ENCODE data around the gene SENP6. TPM values are rescaled to one million over a fixed set of nuclear protein-coding genes. Genes with fewer than 3 reads are reported as not detected.
"Not testable (repeated sequence)": the region's sequence is repeated elsewhere in the genome, so short reads cannot be mapped to it uniquely, and the experiment has no call there.

Gene SENP6
- total RNA-seq, 1 experiment from 2014 or later: 139 TPM

- no peaks in the 10 kb centered on the region for H4K20me1 ChIP-seq (ENCODE audit: insufficient read depth, low read depth, low read length)
- no peak overlapping the region for H3K4me3 ChIP-seq (ENCODE audit: low read length)
- H3K9me3 ChIP-seq (ENCODE audit: low read length): no peaks in the 10 kb centered on the region
- no peak for DNase-seq
- H3K27ac ChIP-seq (ENCODE audit: low read length): no peak overlapping the region
- no peaks in the 10 kb centered on the region for H3K9me2 ChIP-seq (replicated peaks; ENCODE audit: insufficient read depth, low read length)
- H3K4me2 ChIP-seq (ENCODE audit: low read depth, low read length, poor library complexity, severe bottlenecking): no peak overlapping the region
- no peaks in the 10 kb centered on the region for H3K79me2 ChIP-seq (ENCODE audit: low read length)
- H3K36me3 ChIP-seq (ENCODE audit: insufficient read depth, low read length): no peaks in the 10 kb centered on the region
- no peak overlapping the region for H2AFZ ChIP-seq (ENCODE audit: low read length)
- H3K9ac ChIP-seq (ENCODE audit: low read length): no peak overlapping the region
- H3K4me1 ChIP-seq (ENCODE audit: low read length): 0 out of 2 replicates have a peak, but pooled peaks cover 5% of the 10 kb centered on the region
- no peaks in the 10 kb centered on the region for H3K27me3 ChIP-seq (ENCODE audit: low read length)
These were observed 29.6 kb upstream of the SENP6 start for GRCh38 chr6:75572072-75572471.

- Histone ChIP-seq H3K36me3 (ENCODE audit: insufficient read depth, low read length) (no peaks in the 10 kb centered on the region), H3K9me3 (ENCODE audit: low read length) (no peaks in the 10 kb centered on the region), H3K9ac (ENCODE audit: low read length) (no peak overlapping the region), H3K27ac (ENCODE audit: low read length) (no peak overlapping the region), H3K27me3 (ENCODE audit: low read length) (no peaks in the 10 kb centered on the region), H3K4me1 (ENCODE audit: low read length) (0 out of 2 replicates have a peak, but pooled peaks cover 3% of the 10 kb centered on the region), H3K79me2 (ENCODE audit: low read length) (no peaks in the 10 kb centered on the region), H3K4me3 (ENCODE audit: low read length) (no peak overlapping the region), H2AFZ (ENCODE audit: low read length) (no peak overlapping the region), H3K9me2 (replicated peaks; ENCODE audit: insufficient read depth, low read length) (no peaks in the 10 kb centered on the region), H3K4me2 (ENCODE audit: low read depth, low read length, poor library complexity, severe bottlenecking) (no peak overlapping the region), H4K20me1 (ENCODE audit: insufficient read depth, low read depth, low read length) (no peaks in the 10 kb centered on the region)
- DNase-seq: peak; percentile 26
These were observed 21.7 kb upstream of the SENP6 start for GRCh38 chr6:75579951-75580350.

- no peaks in the 10 kb centered on the region for H3K9me2 ChIP-seq (replicated peaks; ENCODE audit: insufficient read depth, low read length)
- H3K9ac ChIP-seq (ENCODE audit: low read length): no peak overlapping the region
- H3K79me2 ChIP-seq (ENCODE audit: low read length): no peaks in the 10 kb centered on the region
- H3K4me1 ChIP-seq (ENCODE audit: low read length): no peaks in the 10 kb centered on the region
- H3K27ac ChIP-seq (ENCODE audit: low read length): no peak overlapping the region
- DNase-seq: peak; percentile 27
- no peaks in the 10 kb centered on the region for H3K27me3 ChIP-seq (ENCODE audit: low read length)
- H3K4me3 ChIP-seq (ENCODE audit: low read length): no peak overlapping the region
- no peaks in the 10 kb centered on the region for H4K20me1 ChIP-seq (ENCODE audit: insufficient read depth, low read depth, low read length)
- H3K9me3 ChIP-seq (ENCODE audit: low read length): no peaks in the 10 kb centered on the region
- no peaks in the 10 kb centered on the region for H3K36me3 ChIP-seq (ENCODE audit: insufficient read depth, low read length)
- no peak overlapping the region for H2AFZ ChIP-seq (ENCODE audit: low read length)
- no peak overlapping the region for H3K4me2 ChIP-seq (ENCODE audit: low read depth, low read length, poor library complexity, severe bottlenecking)
These were observed 20.4 kb upstream of the SENP6 start for GRCh38 chr6:75581231-75581630.

- H3K9me2 ChIP-seq (replicated peaks; ENCODE audit: insufficient read depth, low read length); H3K27ac ChIP-seq (ENCODE audit: low read length); H3K9ac ChIP-seq (ENCODE audit: low read length); H3K9me3 ChIP-seq (ENCODE audit: low read length); H3K4me3 ChIP-seq (ENCODE audit: low read length); H2AFZ ChIP-seq (ENCODE audit: low read length); H3K27me3 ChIP-seq (ENCODE audit: low read length); H3K36me3 ChIP-seq (ENCODE audit: insufficient read depth, low read length); H3K79me2 ChIP-seq (ENCODE audit: low read length); H3K4me2 ChIP-seq (ENCODE audit: low read depth, low read length, poor library complexity, severe bottlenecking); H3K4me1 ChIP-seq (ENCODE audit: low read length); DNase-seq; H4K20me1 ChIP-seq (ENCODE audit: insufficient read depth, low read depth, low read length): not testable (repeated sequence)
These were observed 17.1 kb upstream of the SENP6 start for GRCh38 chr6:75584552-75584951.

GRCh38 chr6:75588948-75589347 is 12.7 kb upstream of the SENP6 start:
- H4K20me1 ChIP-seq (ENCODE audit: insufficient read depth, low read depth, low read length): no peaks in the 10 kb centered on the region
- DNase-seq: no peak
- no peak overlapping the region for H3K27ac ChIP-seq (ENCODE audit: low read length)
- no peaks in the 10 kb centered on the region for H3K4me1 ChIP-seq (ENCODE audit: low read length)
- no peak overlapping the region for H3K4me3 ChIP-seq (ENCODE audit: low read length)
- no peak overlapping the region for H2AFZ ChIP-seq (ENCODE audit: low read length)
- no peak overlapping the region for H3K4me2 ChIP-seq (ENCODE audit: low read depth, low read length, poor library complexity, severe bottlenecking)
- H3K9me3 ChIP-seq (ENCODE audit: low read length): no peaks in the 10 kb centered on the region
- no peak overlapping the region for H3K9ac ChIP-seq (ENCODE audit: low read length)
- no peaks in the 10 kb centered on the region for H3K79me2 ChIP-seq (ENCODE audit: low read length)
- no peaks in the 10 kb centered on the region for H3K9me2 ChIP-seq (replicated peaks; ENCODE audit: insufficient read depth, low read length)
- no peaks in the 10 kb centered on the region for H3K27me3 ChIP-seq (ENCODE audit: low read length)
- H3K36me3 ChIP-seq (ENCODE audit: insufficient read depth, low read length): no peaks in the 10 kb centered on the region

GRCh38 chr6:75590370-75590769 is 11.3 kb upstream of the SENP6 start:
- no peak overlapping the region for H3K4me2 ChIP-seq (ENCODE audit: low read depth, low read length, poor library complexity, severe bottlenecking)
- H3K4me1 ChIP-seq (ENCODE audit: low read length): no peaks in the 10 kb centered on the region
- no peak overlapping the region for H3K27ac ChIP-seq (ENCODE audit: low read length)
- no peak overlapping the region for H3K9ac ChIP-seq (ENCODE audit: low read length)
- no peaks in the 10 kb centered on the region for H3K36me3 ChIP-seq (ENCODE audit: insufficient read depth, low read length)
- H3K27me3 ChIP-seq (ENCODE audit: low read length): no peaks in the 10 kb centered on the region
- no peaks in the 10 kb centered on the region for H3K79me2 ChIP-seq (ENCODE audit: low read length)
- no peak overlapping the region for H3K4me3 ChIP-seq (ENCODE audit: low read length)
- H4K20me1 ChIP-seq (ENCODE audit: insufficient read depth, low read depth, low read length): no peaks in the 10 kb centered on the region
- no peaks in the 10 kb centered on the region for H3K9me2 ChIP-seq (replicated peaks; ENCODE audit: insufficient read depth, low read length)
- no peak overlapping the region for H2AFZ ChIP-seq (ENCODE audit: low read length)
- no peak for DNase-seq
- no peaks in the 10 kb centered on the region for H3K9me3 ChIP-seq (ENCODE audit: low read length)

- H3K27me3 ChIP-seq (ENCODE audit: low read length); H3K9me3 ChIP-seq (ENCODE audit: low read length); H3K36me3 ChIP-seq (ENCODE audit: insufficient read depth, low read length); H3K4me2 ChIP-seq (ENCODE audit: low read depth, low read length, poor library complexity, severe bottlenecking); H2AFZ ChIP-seq (ENCODE audit: low read length); H3K9ac ChIP-seq (ENCODE audit: low read length); DNase-seq; H3K9me2 ChIP-seq (replicated peaks; ENCODE audit: insufficient read depth, low read length); H3K4me3 ChIP-seq (ENCODE audit: low read length); H4K20me1 ChIP-seq (ENCODE audit: insufficient read depth, low read depth, low read length); H3K27ac ChIP-seq (ENCODE audit: low read length); H3K79me2 ChIP-seq (ENCODE audit: low read length); H3K4me1 ChIP-seq (ENCODE audit: low read length): not testable (repeated sequence)
These were observed 5.3 kb upstream of the SENP6 start for GRCh38 chr6:75596380-75596779.

- Histone ChIP-seq H3K4me2 (ENCODE audit: low read depth, low read length, poor library complexity, severe bottlenecking) (peak overlapping the region; percentile 97), H3K79me2 (ENCODE audit: low read length) (peaks cover 52% of the 10 kb centered on the region), H4K20me1 (ENCODE audit: insufficient read depth, low read depth, low read length) (peaks cover 14% of the 10 kb centered on the region), H3K36me3 (ENCODE audit: insufficient read depth, low read length) (no peaks in the 10 kb centered on the region), H3K4me3 (ENCODE audit: low read length) (peak overlapping the region; percentile 76), H3K9me2 (replicated peaks; ENCODE audit: insufficient read depth, low read length) (no peaks in the 10 kb centered on the region), H3K9ac (ENCODE audit: low read length) (peak overlapping the region; percentile 98), H3K27ac (ENCODE audit: low read length) (peak overlapping the region; percentile 83), H2AFZ (ENCODE audit: low read length) (peak overlapping the region; percentile 57; the same call in 1 of the 2 replicates), H3K27me3 (ENCODE audit: low read length) (no peaks in the 10 kb centered on the region), H3K9me3 (ENCODE audit: low read length) (no peaks in the 10 kb centered on the region), H3K4me1 (ENCODE audit: low read length) (peaks cover 36% of the 10 kb centered on the region)
- DNase-seq: peak; percentile 45
These were observed 912 bp upstream of the SENP6 start for GRCh38 chr6:75600768-75601167.

Measured in Karpas-422 (cell line).